H9 (cell line): Measurements from ENCODE around the gene GP1BA. TPM values are rescaled to one million over a fixed set of nuclear protein-coding genes. Genes with fewer than 3 reads are reported as not detected.

ENCODE experiments used
- DNase-seq: peaks from one replicate; pipeline ENCODE4 v3.0.0-alpha.2; 2017
- H2AFZ ChIP-seq: one replicate; pipeline ENCODE4 v1.6.1; 2013; ENCODE audit warnings: mild to moderate bottlenecking, low read length, control low read depth, moderate library complexity
- H2AK5ac ChIP-seq: 2 replicates; pipeline ENCODE4 v1.6.1; 2013; ENCODE audit warnings: low read length, control low read depth, mixed read lengths; ENCODE audit not compliant: insufficient read length
- H2BK120ac ChIP-seq: one replicate; pipeline ENCODE4 v1.6.1; 2013; ENCODE audit warnings: low read depth, mild to moderate bottlenecking, low read length, control low read depth, inconsistent platforms; ENCODE audit not compliant: poor library complexity, severe bottlenecking
- H2BK12ac ChIP-seq: 2 replicates; pipeline ENCODE4 v1.6.1; 2013; ENCODE audit warnings: low read length, control low read depth, mixed read lengths, low read depth; ENCODE audit not compliant: insufficient read length
- H2BK15ac ChIP-seq: 2 replicates; pipeline ENCODE4 v1.6.1; 2013; ENCODE audit warnings: low read depth, low read length, control low read depth
- H2BK20ac ChIP-seq: one replicate; pipeline ENCODE4 v1.6.1; 2013; ENCODE audit warnings: low read depth, mild to moderate bottlenecking, low read length, control low read depth, inconsistent platforms; ENCODE audit not compliant: poor library complexity, severe bottlenecking
- H2BK5ac ChIP-seq: 2 replicates; pipeline ENCODE4 v1.6.1; 2013; ENCODE audit warnings: low read length, control low read depth, mixed read lengths; ENCODE audit not compliant: insufficient read length
- H3K14ac ChIP-seq: 2 replicates; pipeline ENCODE4 v1.6.1; 2013; ENCODE audit warnings: low read length, control low read depth; ENCODE audit not compliant: insufficient read depth
- H3K18ac ChIP-seq: 2 replicates; pipeline ENCODE4 v1.6.1; 2013; ENCODE audit warnings: low read depth, mild to moderate bottlenecking, mixed read lengths, low read length, control low read depth; ENCODE audit not compliant: insufficient read length
- H3K23ac ChIP-seq: 2 replicates; pipeline ENCODE4 v1.6.1; 2013; ENCODE audit warnings: low read length, control low read depth, mixed read lengths, low read depth; ENCODE audit not compliant: insufficient read length
- H3K23me2 ChIP-seq: 2 replicates; pipeline ENCODE4 v1.6.1; 2013; ENCODE audit warnings: low read depth, mild to moderate bottlenecking, mixed read lengths, low read length, control low read depth; ENCODE audit not compliant: insufficient read length, poor library complexity, severe bottlenecking
- H3K27ac ChIP-seq: 2 replicates; pipeline ENCODE4 v1.5.1; 2013; ENCODE audit warnings: low read length, control low read depth, mixed read lengths, low read depth; ENCODE audit not compliant: insufficient read length
- H3K27me3 ChIP-seq: 2 replicates; pipeline ENCODE4 v1.6.1; 2013; ENCODE audit warnings: low read length, control low read depth, inconsistent platforms; ENCODE audit not compliant: insufficient read depth
- H3K4ac ChIP-seq: 2 replicates; pipeline ENCODE4 v1.6.1; 2013; ENCODE audit warnings: low read depth, mild to moderate bottlenecking, control low read depth, inconsistent platforms, low read length, moderate library complexity
- H3K4me1 ChIP-seq: 2 replicates; pipeline ENCODE4 v1.6.1; 2013; ENCODE audit warnings: low read length, control low read depth, inconsistent platforms; ENCODE audit not compliant: insufficient read depth
- H3K4me2 ChIP-seq: 2 replicates; pipeline ENCODE4 v1.6.1; 2013; ENCODE audit warnings: low read length, control low read depth, mixed read lengths; ENCODE audit not compliant: insufficient read length, insufficient read depth
- H3K56ac ChIP-seq: 2 replicates; pipeline ENCODE4 v1.6.1; 2013; ENCODE audit warnings: low read depth, mild to moderate bottlenecking, mixed read lengths, low read length, control low read depth; ENCODE audit not compliant: insufficient read length
- H3K79me1 ChIP-seq: 2 replicates; pipeline ENCODE4 v1.6.1; 2013; ENCODE audit warnings: low read depth, mild to moderate bottlenecking, moderate library complexity, low read length, control low read depth, inconsistent platforms; ENCODE audit not compliant: insufficient read depth, poor library complexity, severe bottlenecking
- H3K79me2 ChIP-seq: 2 replicates; pipeline ENCODE4 v1.6.1; 2013; ENCODE audit warnings: low read length, control low read depth, inconsistent platforms; ENCODE audit not compliant: insufficient read depth
- H3K9ac ChIP-seq: 2 replicates; pipeline ENCODE4 v1.6.1; 2013; ENCODE audit warnings: low read length, control low read depth, mixed read lengths; ENCODE audit not compliant: insufficient read length; ENCODE audit errors: extremely low read depth
- H3K9me3 ChIP-seq: one replicate; pipeline ENCODE4 v1.6.1; 2013; ENCODE audit warnings: low read depth, low read length, inconsistent platforms; ENCODE audit not compliant: control insufficient read depth
- H3T11ph ChIP-seq: one replicate; pipeline ENCODE4 v1.6.1; 2013; ENCODE audit warnings: mild to moderate bottlenecking, low read length, control low read depth, inconsistent platforms
- H4K20me1 ChIP-seq: one replicate; pipeline ENCODE4 v1.6.1; 2013; ENCODE audit not compliant: control insufficient read depth, insufficient read length, insufficient read depth
- H4K5ac ChIP-seq: 2 replicates; pipeline ENCODE4 v1.6.1; 2013; ENCODE audit warnings: low read depth, mild to moderate bottlenecking, mixed read lengths, low read length, control low read depth; ENCODE audit not compliant: insufficient read length
- H4K8ac ChIP-seq: replicated peaks from 2 replicates; pipeline ENCODE4 v1.6.1; 2013; ENCODE audit warnings: low read length, control low read depth, mixed read lengths, low read depth; ENCODE audit not compliant: insufficient read length
- H4K91ac ChIP-seq: 2 replicates; pipeline ENCODE4 v1.6.1; 2013; ENCODE audit warnings: low read depth, mild to moderate bottlenecking, moderate library complexity, mixed read lengths, low read length, control low read depth; ENCODE audit not compliant: insufficient read length
- H3K27ac Mint-ChIP-seq, 3 experiments: 2 replicates in 2 of 3; 3 replicates in 1 of 3; pipeline ENCODE4 v1.8.0; 2020 to 2021; ENCODE audit warnings: mixed read lengths in 3 of 3, mild to moderate bottlenecking in 1 of 3, moderate library complexity in 1 of 3
- H3K27me3 Mint-ChIP-seq: 2 replicates; pipeline ENCODE4 v1.8.0; 2021; ENCODE audit warnings: low read depth, mild to moderate bottlenecking, moderate library complexity, mixed read lengths
- H3K36me3 Mint-ChIP-seq, 3 experiments: 2 replicates in 2 of 3; 3 replicates in 1 of 3; pipeline ENCODE4 v1.8.0; 2020 to 2021; ENCODE audit warnings: low read depth in 3 of 3, mixed read lengths in 3 of 3; ENCODE audit not compliant: insufficient read depth in 1 of 3
- H3K4me1 Mint-ChIP-seq, 2 experiments: 2 replicates each; pipeline ENCODE4 v1.8.0; 2020; ENCODE audit warnings: mixed read lengths in 2 of 2
- H3K4me3 Mint-ChIP-seq, 2 experiments: 2 replicates in 1 of 2; 3 replicates in 1 of 2; pipeline ENCODE4 v1.8.0; 2020 to 2021; ENCODE audit warnings: mild to moderate bottlenecking in 2 of 2, mixed read lengths in 2 of 2, moderate library complexity in 1 of 2
- H3K9me3 Mint-ChIP-seq, 2 experiments: 2 replicates in 1 of 2; 3 replicates in 1 of 2; pipeline ENCODE4 v1.8.0; 2020; ENCODE audit warnings: mild to moderate bottlenecking in 2 of 2, mixed read lengths in 2 of 2, moderate library complexity in 1 of 2
- whole genome bisulfite sequencing: extraction: QIAGEN DNeasy Blood & Tissue Kit; methylation state at CpG from one replicate; pipeline ENCODE4 v1.1.7; 2013; ENCODE audit warnings: missing lambda C conversion rate, low lambda C conversion rate, mixed read lengths; ENCODE audit not compliant: insufficient read length; ENCODE audit errors: extremely low coverage; 5-methylcytosine and 5-hydroxymethylcytosine counted together
- total RNA-seq: library from RNA; stranded (reverse); gene quantifications from 2 replicates; pipeline ENCODE4 v1.2.1, GENCODE V29; 2021
- TF ChIP-seq, protein P1 (sequence below): fragments of 200-600 bp; sonication (generic); conservative IDR thresholded peaks from 3 replicates; pipeline ENCODE4 v1.8.0; 2021; ENCODE audit warnings: antibody characterized with exemption, mild to moderate bottlenecking

Gene GP1BA
- total RNA-seq, 1 experiment from 2014 or later: not detected

DNA sequence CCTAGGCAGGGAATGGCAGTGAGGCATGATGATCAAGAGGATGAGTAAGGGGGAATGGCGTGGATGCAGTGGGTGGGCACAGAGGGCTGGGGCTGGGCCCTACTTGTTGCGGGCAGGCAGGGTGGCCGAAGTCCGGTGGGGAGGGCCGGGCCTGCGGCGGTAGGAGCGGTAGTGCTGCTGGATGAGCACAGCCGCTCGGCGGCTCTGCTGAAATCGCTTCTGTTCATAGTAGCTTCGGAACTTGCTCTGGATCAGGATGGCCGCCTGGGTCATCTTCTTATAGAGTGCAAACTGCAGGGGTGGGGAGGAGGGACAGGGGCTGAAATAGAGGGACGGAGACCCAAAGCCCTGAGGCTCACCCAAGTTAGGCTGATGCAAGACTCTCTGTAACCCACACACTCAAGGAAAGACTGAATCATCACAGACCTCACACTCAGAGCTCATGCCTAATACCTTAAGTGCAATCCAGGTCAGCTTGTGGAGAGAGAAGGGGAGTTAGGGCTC lies 37.0 kb downstream of the GP1BA start:
- Mint-ChIP-seq H3K4me1 (peaks cover 36 to 38% of the 10 kb centered on the region in 2 experiments), H3K27me3 (peaks cover 14% of the 10 kb centered on the region), H3K27ac (peak overlapping the region in 1 of 3 experiments; percentile 56; a peak in 5 of 7 replicates), H3K9me3 (peaks cover 5 to 21% of the 10 kb centered on the region in 2 experiments; a peak in 4 of 5 replicates), H3K4me3 (no peak overlapping the region), H3K36me3 (peaks cover 32 to 47% (median 47%) of the 10 kb centered on the region in 3 experiments)
- peak overlapping the region; percentile 69 for H3K9ac ChIP-seq
- H3K56ac ChIP-seq: no peak overlapping the region
- H2BK20ac ChIP-seq: no peak overlapping the region
- peak overlapping the region; percentile 46 for H3K18ac ChIP-seq
- no peak overlapping the region for H3K27ac ChIP-seq
- H2BK12ac ChIP-seq: no peak overlapping the region
- TF ChIP-seq, protein P1, sequence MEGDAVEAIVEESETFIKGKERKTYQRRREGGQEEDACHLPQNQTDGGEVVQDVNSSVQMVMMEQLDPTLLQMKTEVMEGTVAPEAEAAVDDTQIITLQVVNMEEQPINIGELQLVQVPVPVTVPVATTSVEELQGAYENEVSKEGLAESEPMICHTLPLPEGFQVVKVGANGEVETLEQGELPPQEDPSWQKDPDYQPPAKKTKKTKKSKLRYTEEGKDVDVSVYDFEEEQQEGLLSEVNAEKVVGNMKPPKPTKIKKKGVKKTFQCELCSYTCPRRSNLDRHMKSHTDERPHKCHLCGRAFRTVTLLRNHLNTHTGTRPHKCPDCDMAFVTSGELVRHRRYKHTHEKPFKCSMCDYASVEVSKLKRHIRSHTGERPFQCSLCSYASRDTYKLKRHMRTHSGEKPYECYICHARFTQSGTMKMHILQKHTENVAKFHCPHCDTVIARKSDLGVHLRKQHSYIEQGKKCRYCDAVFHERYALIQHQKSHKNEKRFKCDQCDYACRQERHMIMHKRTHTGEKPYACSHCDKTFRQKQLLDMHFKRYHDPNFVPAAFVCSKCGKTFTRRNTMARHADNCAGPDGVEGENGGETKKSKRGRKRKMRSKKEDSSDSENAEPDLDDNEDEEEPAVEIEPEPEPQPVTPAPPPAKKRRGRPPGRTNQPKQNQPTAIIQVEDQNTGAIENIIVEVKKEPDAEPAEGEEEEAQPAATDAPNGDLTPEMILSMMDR: no peak
- no peak overlapping the region for H4K8ac ChIP-seq
- H3K79me1 ChIP-seq: peaks cover 2% of the 10 kb centered on the region
- no peak overlapping the region for H2BK5ac ChIP-seq
- no peak overlapping the region for H4K5ac ChIP-seq
- peaks cover 23% of the 10 kb centered on the region for H3K23me2 ChIP-seq
- peak overlapping the region; percentile 77 for H3K4me2 ChIP-seq
- no peak overlapping the region for H2BK120ac ChIP-seq
- peaks cover 2% of the 10 kb centered on the region; the same call in 1 of the 2 replicates for H3K79me2 ChIP-seq
- no peak overlapping the region for H2AFZ ChIP-seq
- H3K23ac ChIP-seq: no peak overlapping the region
- no peak overlapping the region for H3K4ac ChIP-seq
- peak overlapping the region; percentile 94; the same call in 1 of the 2 replicates for H3K14ac ChIP-seq
- H2AK5ac ChIP-seq: no peak overlapping the region
- DNase-seq: no peak
- H3K27me3 ChIP-seq: no peaks in the 10 kb centered on the region; the same call in 1 of the 2 replicates
- no peaks in the 10 kb centered on the region for H3K9me3 ChIP-seq
- H4K20me1 ChIP-seq: no peaks in the 10 kb centered on the region
- no peak overlapping the region for H3T11ph ChIP-seq
- no CpG with 5 or more reads among the region's 15 CpGs for WGBS
- H3K4me1 ChIP-seq: peaks cover 10% of the 10 kb centered on the region; the same call in 1 of the 2 replicates
- no peak overlapping the region for H4K91ac ChIP-seq
- no peak overlapping the region for H2BK15ac ChIP-seq
